ENCODE data around the gene IFNL4.
"Not testable (repeated sequence)": the region's sequence is repeated elsewhere in the genome, so short reads cannot be mapped to it uniquely, and the experiment has no call there.

Gene IFNL4

GRCh38 chr19:39257227-39257626 lies 8.6 kb upstream of the IFNL4 start:
- DNase-seq (ENCODE audit: low read depth in 3 of 3, low spot score in 1 of 3) = no peak

- no peak for DNase-seq (ENCODE audit: low read depth in 3 of 3, low spot score in 1 of 3)
Observed at GRCh38 chr19:39254531-39255345, 6.1 kb upstream of the IFNL4 start.

- DNase-seq (ENCODE audit: low read depth in 3 of 3, low spot score in 1 of 3) = no peak
Observed at GRCh38 chr19:39253374-39254149, 4.9 kb upstream of the IFNL4 start.

- DNase-seq (ENCODE audit: low read depth in 3 of 3, low spot score in 1 of 3) = no peak
Observed at GRCh38 chr19:39252458-39252857, 3.8 kb upstream of the IFNL4 start.

- no peak for DNase-seq (ENCODE audit: low read depth in 3 of 3, low spot score in 1 of 3)
Observed at GRCh38 chr19:39251846-39252245, 3.2 kb upstream of the IFNL4 start.

- DNase-seq (ENCODE audit: low read depth in 3 of 3, low spot score in 1 of 3) = no peak
Observed at GRCh38 chr19:39251081-39251480, 2.4 kb upstream of the IFNL4 start.

- no peak for DNase-seq (ENCODE audit: low read depth in 3 of 3, low spot score in 1 of 3)
Observed at GRCh38 chr19:39247701-39248664, 673 bp downstream of the IFNL4 start.

- no peak for DNase-seq (ENCODE audit: low read depth in 3 of 3, low spot score in 1 of 3)
Observed at GRCh38 chr19:39246951-39247669, 1.5 kb downstream of the IFNL4 start.

- DNase-seq (ENCODE audit: low read depth in 3 of 3, low spot score in 1 of 3) = not testable (repeated sequence)
Observed at GRCh38 chr19:39245166-39245565, 3.5 kb downstream of the IFNL4 start.

- DNase-seq (ENCODE audit: low read depth in 3 of 3, low spot score in 1 of 3) = not testable (repeated sequence)
Observed at GRCh38 chr19:39244410-39245100, 4.1 kb downstream of the IFNL4 start, which contains the start of gene IFNL3. Gene IFNL3 (minus strand): TSS chr19:39245006. CDS start chr19:39244967, 39 bp downstream.

- DNase-seq (ENCODE audit: low read depth in 3 of 3, low spot score in 1 of 3) = not testable (repeated sequence)
Observed at GRCh38 chr19:39243741-39244140, 4.9 kb downstream of the IFNL4 start.

- DNase-seq (ENCODE audit: low read depth in 3 of 3, low spot score in 1 of 3) = no peak
Observed at GRCh38 chr19:39240421-39240820, 8.2 kb downstream of the IFNL4 start.

- DNase-seq (ENCODE audit: low read depth in 3 of 3, low spot score in 1 of 3) = no peak
Observed at GRCh38 chr19:39238944-39239343, 9.7 kb downstream of the IFNL4 start.

GRCh38 chr19:39238209-39238608 lies 10.4 kb downstream of the IFNL4 start:
- DNase-seq (ENCODE audit: low read depth in 3 of 3, low spot score in 1 of 3) = no peak

- DNase-seq (ENCODE audit: low read depth in 3 of 3, low spot score in 1 of 3) = peak in 1 of 3 donors; percentile 32
Observed at GRCh38 chr19:39237200-39238184, 11.2 kb downstream of the IFNL4 start.

- DNase-seq (ENCODE audit: low read depth in 3 of 3, low spot score in 1 of 3) = no peak
Observed at GRCh38 chr19:39236527-39236926, 12.1 kb downstream of the IFNL4 start.

- no peak for DNase-seq (ENCODE audit: low read depth in 3 of 3, low spot score in 1 of 3)
Observed at GRCh38 chr19:39232708-39233107, 15.9 kb downstream of the IFNL4 start.

GRCh38 chr19:39230096-39230764 lies 18.4 kb downstream of the IFNL4 start:
- no peak for DNase-seq (ENCODE audit: low read depth in 3 of 3, low spot score in 1 of 3)
